ENCODE results near the gene BLOC1S4. TPM values are rescaled to one million over a fixed set of nuclear protein-coding genes. Genes with fewer than 3 reads are reported as not detected.

The BLOC1S4 gene
- total and polyA plus RNA-seq, 2 experiments from 2014 or later, result 22.7 to 27.3 TPM

- H2AFZ ChIP-seq, result no peak overlapping the region
- H3K4me2 ChIP-seq (ENCODE audit: unreplicated experiment), result no peak overlapping the region
- H3K27ac ChIP-seq, result no peak overlapping the region; the same call in 1 of the 2 replicates
- no peaks in the 10 kb centered on the region for H3K36me3 ChIP-seq (ENCODE audit: low read depth)
- no peaks in the 10 kb centered on the region for H3K9me3 ChIP-seq (ENCODE audit: low read depth)
- H4K20me1 ChIP-seq (ENCODE audit: insufficient read depth), result no peaks in the 10 kb centered on the region
- H3K79me2 ChIP-seq (ENCODE audit: insufficient read depth), result 0 out of 2 replicates have a peak, but pooled peaks cover 4% of the 10 kb centered on the region
- TF ChIP-seq EZH2 (IDR thresholded peaks at IDR 0.05; ENCODE audit: insufficient read depth, poor library complexity, severe bottlenecking), result no peak
- no peak for TF ChIP-seq EZH2phosphoT487 (IDR thresholded peaks at IDR 0.05; ENCODE audit: insufficient read depth, low read depth)
- H3K4me3 ChIP-seq, result no peak overlapping the region
- no peak for DNase-seq
- no peaks in the 10 kb centered on the region for H3K9me2 ChIP-seq (ENCODE audit: insufficient read depth)
- peaks cover 17% of the 10 kb centered on the region for H3K4me1 ChIP-seq (ENCODE audit: insufficient read depth)
- WGBS, 2 experiments (ENCODE audit: low coverage in 1 of 2, low lambda C conversion rate in 2 of 2, missing lambda C conversion rate in 2 of 2), result 82% methylated on average over 8 of the region's 8 CpGs
- no peaks in the 10 kb centered on the region for H3K27me3 ChIP-seq (replicated peaks; ENCODE audit: insufficient read depth)
- in situ Hi-C loops (cut with MboI), result no loop called here
- H3K9ac ChIP-seq, result no peak overlapping the region
- peaks cover 14% of the 10 kb centered on the region for H3F3A ChIP-seq (ENCODE audit: insufficient read depth)
These were observed 23.6 kb upstream of the BLOC1S4 start for GRCh38 chr4:6692379-6692778.

GRCh38 chr4:6692806-6693205, 23.2 kb upstream of the BLOC1S4 start:
- H3K27me3 ChIP-seq (replicated peaks; ENCODE audit: insufficient read depth), result no peaks in the 10 kb centered on the region
- no peaks in the 10 kb centered on the region for H4K20me1 ChIP-seq (ENCODE audit: insufficient read depth)
- 0 out of 2 replicates have a peak, but pooled peaks cover 8% of the 10 kb centered on the region for H3K79me2 ChIP-seq (ENCODE audit: insufficient read depth)
- H3K9me3 ChIP-seq (ENCODE audit: low read depth), result no peaks in the 10 kb centered on the region
- H3K4me2 ChIP-seq (ENCODE audit: unreplicated experiment), result no peak overlapping the region
- TF ChIP-seq EZH2phosphoT487 (IDR thresholded peaks at IDR 0.05; ENCODE audit: insufficient read depth, low read depth) (no peak), EZH2 (IDR thresholded peaks at IDR 0.05; ENCODE audit: insufficient read depth, poor library complexity, severe bottlenecking) (no peak)
- peak; percentile 61 for DNase-seq
- H3K4me1 ChIP-seq (ENCODE audit: insufficient read depth), result peaks cover 17% of the 10 kb centered on the region
- H3K9ac ChIP-seq, result peak overlapping the region; percentile 9; the same call in 1 of the 2 replicates
- H3F3A ChIP-seq (ENCODE audit: insufficient read depth), result peaks cover 14% of the 10 kb centered on the region
- H3K4me3 ChIP-seq, result no peak overlapping the region
- no peaks in the 10 kb centered on the region for H3K9me2 ChIP-seq (ENCODE audit: insufficient read depth)
- H2AFZ ChIP-seq, result 0 out of 2 replicates have a peak overlapping the region, but pooled peaks have one; percentile 45
- H3K27ac ChIP-seq, result peak overlapping the region; percentile 27; the same call in 1 of the 2 replicates
- in situ Hi-C loops (cut with MboI), result no loop called here
- H3K36me3 ChIP-seq (ENCODE audit: low read depth), result no peaks in the 10 kb centered on the region
- 35 to 38% methylated on average over 3 of the region's 3 CpGs for WGBS, 2 experiments (ENCODE audit: low coverage in 1 of 2, low lambda C conversion rate in 2 of 2, missing lambda C conversion rate in 2 of 2)

GRCh38 chr4:6693231-6694176, 22.5 kb upstream of the BLOC1S4 start, which contains the start of gene S100P:
Gene S100P, plus strand, starts transcription at chr4:6693878. Its CDS starts 55 bp downstream, at chr4:6693933.
- Histone ChIP-seq H3K4me3 (no peak within 1 kb of the TSS), H3K4me2 (ENCODE audit: unreplicated experiment) (no peak within 1 kb of the TSS), H3K36me3 (ENCODE audit: low read depth) (no peaks in the 10 kb centered on the region), H3K9me2 (ENCODE audit: insufficient read depth) (no peaks in the 10 kb centered on the region), H3K4me1 (ENCODE audit: insufficient read depth) (peaks cover 14% of the 10 kb centered on the region), H4K20me1 (ENCODE audit: insufficient read depth) (no peaks in the 10 kb centered on the region), H3F3A (ENCODE audit: insufficient read depth) (peaks cover 8% of the 10 kb centered on the region), H3K27ac (peak within 1 kb of the TSS; percentile 27; the same call in 1 of the 2 replicates), H3K27me3 (replicated peaks; ENCODE audit: insufficient read depth) (no peaks in the 10 kb centered on the region), H3K9me3 (ENCODE audit: low read depth) (no peaks in the 10 kb centered on the region), H3K79me2 (ENCODE audit: insufficient read depth) (0 out of 2 replicates have a peak, but pooled peaks cover 14% of the 10 kb centered on the region), H2AFZ (peak within 1 kb of the TSS; percentile 45; the same call in 1 of the 2 replicates), H3K9ac (peak within 1 kb of the TSS; percentile 9; the same call in 1 of the 2 replicates)
- DNase-seq, result no peak
- in situ Hi-C loops (cut with MboI), result no loop called here
- TF ChIP-seq EZH2 (IDR thresholded peaks at IDR 0.05; ENCODE audit: insufficient read depth, poor library complexity, severe bottlenecking), result no peak
- TF ChIP-seq EZH2phosphoT487 (IDR thresholded peaks at IDR 0.05; ENCODE audit: insufficient read depth, low read depth), result no peak
- 67% methylated on average over 28 to 29 of the region's 29 CpGs for whole genome bisulfite sequencing, 2 experiments (ENCODE audit: low coverage in 1 of 2, low lambda C conversion rate in 2 of 2, missing lambda C conversion rate in 2 of 2)

GRCh38 chr4:6694177-6694901, 21.6 kb upstream of the BLOC1S4 start:
- in situ Hi-C loops (cut with MboI), result no loop called here
- peaks cover 5% of the 10 kb centered on the region; the same call in 1 of the 2 replicates for H3F3A ChIP-seq (ENCODE audit: insufficient read depth)
- no peaks in the 10 kb centered on the region for H3K36me3 ChIP-seq (ENCODE audit: low read depth)
- H3K27me3 ChIP-seq (replicated peaks; ENCODE audit: insufficient read depth), result no peaks in the 10 kb centered on the region
- H2AFZ ChIP-seq, result no peak overlapping the region
- H3K27ac ChIP-seq, result no peak overlapping the region
- H3K79me2 ChIP-seq (ENCODE audit: insufficient read depth), result 0 out of 2 replicates have a peak, but pooled peaks cover 14% of the 10 kb centered on the region
- no peak for DNase-seq
- no peak overlapping the region for H3K4me3 ChIP-seq
- H3K9me2 ChIP-seq (ENCODE audit: insufficient read depth), result no peaks in the 10 kb centered on the region
- no peaks in the 10 kb centered on the region for H3K9me3 ChIP-seq (ENCODE audit: low read depth)
- no peak for TF ChIP-seq EZH2phosphoT487 (IDR thresholded peaks at IDR 0.05; ENCODE audit: insufficient read depth, low read depth)
- no peak for TF ChIP-seq EZH2 (IDR thresholded peaks at IDR 0.05; ENCODE audit: insufficient read depth, poor library complexity, severe bottlenecking)
- no peaks in the 10 kb centered on the region for H4K20me1 ChIP-seq (ENCODE audit: insufficient read depth)
- 0 out of 2 replicates have a peak, but pooled peaks cover 7% of the 10 kb centered on the region for H3K4me1 ChIP-seq (ENCODE audit: insufficient read depth)
- H3K9ac ChIP-seq, result no peak overlapping the region
- WGBS, 2 experiments (ENCODE audit: low coverage in 1 of 2, low lambda C conversion rate in 2 of 2, missing lambda C conversion rate in 2 of 2), result 85 to 93% methylated on average over 16 of the region's 16 CpGs
- H3K4me2 ChIP-seq (ENCODE audit: unreplicated experiment), result no peak overlapping the region

Data from GM23248 (cell line).